Measurements from ENCODE around the gene BICD2.

Gene BICD2

DNA sequence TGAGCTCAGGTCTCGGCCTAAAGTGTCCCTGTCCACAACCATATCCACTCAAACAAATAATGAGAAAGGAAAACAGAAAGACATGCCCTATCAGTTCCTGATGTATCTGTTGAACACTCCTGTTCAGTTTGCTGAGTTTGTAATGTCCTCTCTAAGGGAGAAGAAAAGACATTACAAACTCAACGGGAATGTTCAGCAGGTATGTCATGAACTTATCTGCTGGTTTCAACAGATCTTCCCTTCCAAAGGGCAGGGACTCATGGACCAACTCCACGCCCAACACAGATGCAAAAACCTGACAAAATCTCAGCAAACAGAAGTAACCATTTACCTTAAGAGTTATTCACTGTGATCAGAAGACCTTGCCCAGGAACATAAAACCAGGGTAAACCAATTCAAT, 23.7 kb downstream of the BICD2 start:
- no peaks in the 10 kb centered on the region for H3K36me3 ChIP-seq (ENCODE audit: low read length)
- H3K27ac ChIP-seq (ENCODE audit: low read depth, low read length) = peak overlapping the region; percentile 79
- no peak overlapping the region for H3K4me3 ChIP-seq (ENCODE audit: insufficient read depth, low read length, poor library complexity, severe bottlenecking)
- H3K9ac ChIP-seq (ENCODE audit: low read length) = peak overlapping the region; percentile 35
- H3K9me2 ChIP-seq (replicated peaks; ENCODE audit: insufficient read depth, low read length) = no peaks in the 10 kb centered on the region
- H3K9me3 ChIP-seq (ENCODE audit: insufficient read depth, low read length) = no peaks in the 10 kb centered on the region
- no peaks in the 10 kb centered on the region for H3K27me3 ChIP-seq (ENCODE audit: low read length)
- peaks cover 91% of the 10 kb centered on the region for H3K79me2 ChIP-seq (ENCODE audit: insufficient read depth, low read length)
- H2AFZ ChIP-seq (ENCODE audit: low read depth, low read length, severe bottlenecking) = no peak overlapping the region
- H3K4me2 ChIP-seq (ENCODE audit: low read depth, low read length, poor library complexity, severe bottlenecking) = peak overlapping the region; percentile 52
- H3F3A ChIP-seq (ENCODE audit: insufficient read depth) = peaks cover 16% of the 10 kb centered on the region; the same call in 1 of the 2 replicates
- TF ChIP-seq CTCF (IDR thresholded peaks at IDR 0.05; ENCODE audit: insufficient read depth, low read length, poor library complexity, severe bottlenecking) = no peak
- no peak for TF ChIP-seq EZH2phosphoT487 (conservative IDR thresholded peaks at IDR 0.05; ENCODE audit: low read length)
- peaks cover 32% of the 10 kb centered on the region for H4K20me1 ChIP-seq (ENCODE audit: low read depth, low read length)

GRCh38 chr9:92740446-92740961, 24.1 kb downstream of the BICD2 start:
- H3K4me2 ChIP-seq (ENCODE audit: low read depth, low read length, poor library complexity, severe bottlenecking) = peak overlapping the region; percentile 52
- H3F3A ChIP-seq (ENCODE audit: insufficient read depth) = peaks cover 16% of the 10 kb centered on the region; the same call in 1 of the 2 replicates
- peak overlapping the region; percentile 79 for H3K27ac ChIP-seq (ENCODE audit: low read depth, low read length)
- peak overlapping the region; percentile 35 for H3K9ac ChIP-seq (ENCODE audit: low read length)
- H2AFZ ChIP-seq (ENCODE audit: low read depth, low read length, severe bottlenecking) = no peak overlapping the region
- H3K9me2 ChIP-seq (replicated peaks; ENCODE audit: insufficient read depth, low read length) = no peaks in the 10 kb centered on the region
- TF ChIP-seq EZH2phosphoT487 (conservative IDR thresholded peaks at IDR 0.05; ENCODE audit: low read length) (no peak), CTCF (IDR thresholded peaks at IDR 0.05; ENCODE audit: insufficient read depth, low read length, poor library complexity, severe bottlenecking) (no peak)
- peaks cover 35% of the 10 kb centered on the region for H4K20me1 ChIP-seq (ENCODE audit: low read depth, low read length)
- H3K4me3 ChIP-seq (ENCODE audit: insufficient read depth, low read length, poor library complexity, severe bottlenecking) = peak overlapping the region; percentile 16
- peaks cover 91% of the 10 kb centered on the region for H3K79me2 ChIP-seq (ENCODE audit: insufficient read depth, low read length)
- H3K27me3 ChIP-seq (ENCODE audit: low read length) = no peaks in the 10 kb centered on the region
- no peaks in the 10 kb centered on the region for H3K36me3 ChIP-seq (ENCODE audit: low read length)
- no peaks in the 10 kb centered on the region for H3K9me3 ChIP-seq (ENCODE audit: insufficient read depth, low read length)

- Histone ChIP-seq H4K20me1 (ENCODE audit: low read depth, low read length) (peaks cover 32% of the 10 kb centered on the region), H3K27me3 (ENCODE audit: low read length) (no peaks in the 10 kb centered on the region), H3K4me3 (ENCODE audit: insufficient read depth, low read length, poor library complexity, severe bottlenecking) (peak overlapping the region; percentile 16), H3K4me2 (ENCODE audit: low read depth, low read length, poor library complexity, severe bottlenecking) (peak overlapping the region; percentile 52), H3K79me2 (ENCODE audit: insufficient read depth, low read length) (peaks cover 91% of the 10 kb centered on the region), H3F3A (ENCODE audit: insufficient read depth) (peaks cover 16% of the 10 kb centered on the region; the same call in 1 of the 2 replicates), H2AFZ (ENCODE audit: low read depth, low read length, severe bottlenecking) (no peak overlapping the region), H3K9me2 (replicated peaks; ENCODE audit: insufficient read depth, low read length) (no peaks in the 10 kb centered on the region), H3K36me3 (ENCODE audit: low read length) (no peaks in the 10 kb centered on the region), H3K9ac (ENCODE audit: low read length) (peak overlapping the region; percentile 7; the same call in 1 of the 2 replicates), H3K9me3 (ENCODE audit: insufficient read depth, low read length) (no peaks in the 10 kb centered on the region), H3K27ac (ENCODE audit: low read depth, low read length) (peak overlapping the region; percentile 57)
- TF ChIP-seq EZH2phosphoT487 (conservative IDR thresholded peaks at IDR 0.05; ENCODE audit: low read length) (no peak), CTCF (IDR thresholded peaks at IDR 0.05; ENCODE audit: insufficient read depth, low read length, poor library complexity, severe bottlenecking) (no peak)
These were observed 24.6 kb downstream of the BICD2 start for GRCh38 chr9:92740009-92740408.
